MM.1S (cell line): ENCODE results near the gene IPO11.
"Not testable (repeated sequence)": the region's sequence is repeated elsewhere in the genome, so short reads cannot be mapped to it uniquely, and the experiment has no call there.

ENCODE experiments used
- DNase-seq: peaks from one replicate; pipeline ENCODE4 v3.0.0-alpha.2; 2015
- H2AFZ ChIP-seq: fragments of 300-600 bp; sonication (generic); 2 replicates; pipeline ENCODE4 v1.6.0; 2016; ENCODE audit warnings: antibody characterized with exemption, low read length
- H3F3A ChIP-seq: fragments of 300-600 bp; sonication (generic); 2 replicates; pipeline ENCODE4 v1.6.1; 2016; ENCODE audit warnings: mild to moderate bottlenecking, antibody characterized with exemption, low read length, moderate library complexity, mixed read lengths; ENCODE audit not compliant: insufficient read depth
- H3K27ac ChIP-seq: fragments of 300-600 bp; sonication (generic); 2 replicates; pipeline ENCODE4 v1.5.1; 2016; ENCODE audit warnings: mild to moderate bottlenecking, low read length
- H3K27me3 ChIP-seq: fragments of 300-600 bp; sonication (generic); replicated peaks from 2 replicates; pipeline ENCODE4 v1.6.0; 2016; ENCODE audit warnings: low read length; ENCODE audit not compliant: insufficient read depth
- H3K36me3 ChIP-seq: fragments of 300-600 bp; sonication (generic); replicated peaks from 2 replicates; pipeline ENCODE4 v1.6.1; 2016; ENCODE audit warnings: mild to moderate bottlenecking, low read length, mixed read lengths; ENCODE audit not compliant: insufficient read depth
- H3K4me1 ChIP-seq: fragments of 300-600 bp; sonication (generic); 2 replicates; pipeline ENCODE4 v1.6.1; 2016; ENCODE audit warnings: low read length, mixed read lengths
- H3K4me2 ChIP-seq: fragments of 300-600 bp; sonication (generic); 2 replicates; pipeline ENCODE4 v1.6.0; 2016; ENCODE audit warnings: low read depth, low read length
- H3K4me3 ChIP-seq: fragments of 300-600 bp; sonication (generic); 2 replicates; pipeline ENCODE4 v1.5.1; 2016; ENCODE audit warnings: low read length, mixed read lengths
- H3K79me2 ChIP-seq: fragments of 300-600 bp; sonication (generic); 2 replicates; pipeline ENCODE4 v1.6.1; 2016; ENCODE audit warnings: mixed run types, low read length, mixed read lengths
- H3K9ac ChIP-seq: fragments of 300-600 bp; sonication (generic); 2 replicates; pipeline ENCODE4 v1.6.1; 2016; ENCODE audit warnings: low read length, mixed read lengths
- H3K9me2 ChIP-seq: fragments of 300-600 bp; sonication (generic); replicated peaks from 2 replicates; pipeline ENCODE4 v1.6.1; 2016; ENCODE audit warnings: mild to moderate bottlenecking, low read length, mixed read lengths; ENCODE audit not compliant: insufficient read depth
- H3K9me3 ChIP-seq: fragments of 300-600 bp; sonication (generic); replicated peaks from 2 replicates; pipeline ENCODE4 v1.6.1; 2016; ENCODE audit warnings: mild to moderate bottlenecking, low read length, mixed read lengths; ENCODE audit not compliant: insufficient read depth
- H4K20me1 ChIP-seq: fragments of 300-600 bp; sonication (generic); 2 replicates; pipeline ENCODE4 v1.6.1; 2016; ENCODE audit warnings: mild to moderate bottlenecking, low read length, moderate library complexity, mixed read lengths; ENCODE audit not compliant: insufficient read depth
- CTCF ChIP-seq: fragments of 300-600 bp; sonication (generic); IDR thresholded peaks from 2 replicates; pipeline ENCODE4 v1.5.1; 2016; ENCODE audit warnings: antibody characterized with exemption, low read length, mixed read lengths
- EZH2 ChIP-seq: fragments of 300-600 bp; sonication (generic); optimal IDR thresholded peaks from 2 replicates; pipeline ENCODE3; 2017; ENCODE audit warnings: low read depth, mild to moderate bottlenecking, antibody characterized with exemption, low read length, mixed read lengths
- EZH2phosphoT487 ChIP-seq: fragments of 300-600 bp; sonication (generic); IDR thresholded peaks from 2 replicates; pipeline ENCODE4 v1.6.1; 2018; ENCODE audit warnings: antibody characterized with exemption, low read length

IPO11 gene

GRCh38 chr5:62564101-62564500 is 151.5 kb downstream of the IPO11 start:
- H3K4me3 ChIP-seq: no peak overlapping the region
- no peaks in the 10 kb centered on the region for H3K9me3 ChIP-seq
- H3K36me3 ChIP-seq: no peaks in the 10 kb centered on the region; the same call in 1 of the 2 replicates
- H3F3A ChIP-seq: no peaks in the 10 kb centered on the region
- no peak overlapping the region for H3K9ac ChIP-seq
- H3K4me1 ChIP-seq: no peaks in the 10 kb centered on the region
- no peaks in the 10 kb centered on the region for H3K9me2 ChIP-seq
- no peaks in the 10 kb centered on the region for H3K27me3 ChIP-seq
- no peak overlapping the region for H3K4me2 ChIP-seq
- no peak for DNase-seq
- TF ChIP-seq CTCF (no peak), EZH2 (no peak), EZH2phosphoT487 (no peak)
- H2AFZ ChIP-seq: no peak overlapping the region
- no peak overlapping the region for H3K27ac ChIP-seq
- no peaks in the 10 kb centered on the region for H3K79me2 ChIP-seq
- H4K20me1 ChIP-seq: no peaks in the 10 kb centered on the region

DNA sequence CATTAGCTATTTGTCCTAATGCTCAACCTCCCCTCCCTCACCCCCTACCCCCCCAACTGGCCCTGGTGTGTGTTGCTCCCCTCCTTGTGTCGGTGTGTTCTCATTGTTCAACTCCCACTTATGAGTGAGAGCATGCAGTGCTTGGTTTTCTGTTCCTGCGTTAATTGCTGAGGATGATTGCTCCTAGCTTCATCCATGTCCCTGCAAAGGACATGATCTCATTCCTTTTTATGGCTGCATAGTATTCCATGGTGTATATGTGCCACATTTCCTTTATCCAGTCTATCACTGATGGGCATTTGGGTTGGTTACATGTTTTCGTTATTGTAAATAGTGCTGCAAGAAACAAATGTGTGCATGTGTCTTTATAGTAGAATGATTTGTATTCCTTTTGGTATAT is 153.2 kb downstream of the IPO11 start:
- H3K27me3 ChIP-seq, DNase-seq, H3K27ac ChIP-seq, H3K9me3 ChIP-seq, H3K4me2 ChIP-seq, H3K9ac ChIP-seq, H3K9me2 ChIP-seq, H3K36me3 ChIP-seq, H3K4me3 ChIP-seq, H4K20me1 ChIP-seq, H3F3A ChIP-seq, H3K79me2 ChIP-seq, H3K4me1 ChIP-seq, H2AFZ ChIP-seq: not testable (repeated sequence)

GRCh38 chr5:62568143-62568542 is 155.6 kb downstream of the IPO11 start:
- Histone ChIP-seq H2AFZ (no peak overlapping the region), H3K9me2 (no peaks in the 10 kb centered on the region), H3K4me1 (no peaks in the 10 kb centered on the region), H3K79me2 (no peaks in the 10 kb centered on the region), H3K9me3 (no peaks in the 10 kb centered on the region), H3K4me2 (no peak overlapping the region), H3K9ac (no peak overlapping the region), H3F3A (no peaks in the 10 kb centered on the region), H4K20me1 (no peaks in the 10 kb centered on the region), H3K27ac (no peak overlapping the region), H3K27me3 (no peaks in the 10 kb centered on the region), H3K36me3 (no peaks in the 10 kb centered on the region), H3K4me3 (no peak overlapping the region)
- TF ChIP-seq CTCF (no peak), EZH2 (no peak), EZH2phosphoT487 (no peak)
- no peak for DNase-seq

DNA sequence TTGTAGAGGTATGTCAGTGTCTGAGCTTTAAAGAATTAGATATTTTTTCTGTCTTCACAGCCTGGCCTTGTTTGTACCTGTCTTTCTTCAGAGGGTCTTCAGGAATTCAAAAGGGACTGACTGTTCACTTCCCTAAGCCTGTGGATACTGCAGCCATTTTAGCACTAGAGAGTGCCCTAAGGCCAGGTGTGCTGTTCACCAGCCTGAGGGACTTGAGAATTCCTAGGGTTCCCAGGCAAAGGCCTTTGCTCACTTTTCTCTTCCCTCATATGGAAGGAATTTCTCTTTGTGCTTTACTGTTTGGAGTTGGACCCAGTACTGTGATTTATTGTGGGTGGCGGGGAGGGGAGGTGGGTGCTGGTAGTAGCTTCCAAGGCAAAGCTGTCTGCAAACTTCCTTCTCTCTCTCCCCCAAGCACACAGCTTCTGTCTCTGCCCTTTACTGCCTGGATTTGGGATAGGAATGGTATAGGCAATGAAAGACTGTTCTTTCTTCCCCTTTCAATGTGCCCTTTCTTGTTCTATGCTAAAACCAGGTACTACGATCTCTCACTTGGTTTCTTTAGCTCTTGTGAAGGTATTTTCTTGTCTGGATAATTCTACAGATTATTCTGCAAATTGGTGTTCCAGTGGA is 156.4 kb downstream of the IPO11 start:
- DNase-seq: no peak
- Histone ChIP-seq H3K36me3 (no peaks in the 10 kb centered on the region), H3K27me3 (no peaks in the 10 kb centered on the region), H3K79me2 (no peaks in the 10 kb centered on the region), H3K4me3 (no peak overlapping the region), H2AFZ (no peak overlapping the region), H3K4me2 (no peak overlapping the region), H3K27ac (no peak overlapping the region), H3K9me2 (no peaks in the 10 kb centered on the region), H4K20me1 (no peaks in the 10 kb centered on the region), H3K9me3 (no peaks in the 10 kb centered on the region), H3K4me1 (no peaks in the 10 kb centered on the region), H3F3A (no peaks in the 10 kb centered on the region), H3K9ac (no peak overlapping the region)
- no peak for TF ChIP-seq EZH2phosphoT487
- TF ChIP-seq EZH2: no peak
- TF ChIP-seq CTCF: no peak
